ENCODE results near the gene CCDC68.

DNA sequence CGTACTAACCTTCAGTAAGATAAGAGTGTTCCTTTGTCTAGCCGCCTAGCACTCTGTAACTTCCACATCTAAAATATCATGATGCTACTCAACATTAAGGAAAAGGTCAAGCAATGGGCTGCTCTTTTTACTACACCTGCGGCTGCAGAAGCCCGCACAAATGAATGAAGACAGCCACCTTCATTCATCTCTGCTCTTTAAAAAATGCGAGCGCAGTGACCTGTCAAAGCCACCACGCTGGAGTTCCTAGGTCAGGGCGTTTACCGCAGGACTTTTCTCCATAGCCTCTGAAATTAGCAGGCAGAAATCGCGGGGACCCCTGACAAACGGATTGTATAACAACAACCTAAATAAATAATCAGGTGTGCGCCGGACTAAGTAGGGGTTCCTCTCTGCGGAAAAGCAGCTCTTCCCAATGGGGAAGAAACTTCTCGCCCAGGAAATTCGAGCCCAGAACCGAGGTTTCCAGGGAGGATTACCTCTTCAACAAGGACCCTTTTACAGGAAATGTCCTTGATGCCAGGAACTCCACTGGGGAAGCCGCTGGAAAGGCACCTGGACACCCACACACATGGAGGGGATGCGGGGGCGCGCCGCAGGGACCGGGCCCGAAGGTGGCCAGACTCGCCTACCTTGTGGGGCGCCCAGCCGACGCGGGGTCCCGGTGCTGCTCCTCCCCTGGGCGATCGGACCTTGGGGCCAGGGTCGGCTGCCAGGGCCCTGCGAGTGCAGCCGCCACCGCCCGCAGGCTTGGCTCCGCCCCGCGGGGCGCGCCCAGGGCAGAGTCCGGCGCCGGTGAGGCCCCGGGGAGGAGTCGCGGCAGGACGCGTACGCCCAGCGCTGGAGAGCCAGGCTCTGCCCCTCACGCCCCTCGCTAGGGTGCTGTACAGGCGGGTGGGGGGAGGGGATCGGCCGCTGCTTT, at the start of gene CCDC68:
- TF ChIP-seq, protein P1, sequence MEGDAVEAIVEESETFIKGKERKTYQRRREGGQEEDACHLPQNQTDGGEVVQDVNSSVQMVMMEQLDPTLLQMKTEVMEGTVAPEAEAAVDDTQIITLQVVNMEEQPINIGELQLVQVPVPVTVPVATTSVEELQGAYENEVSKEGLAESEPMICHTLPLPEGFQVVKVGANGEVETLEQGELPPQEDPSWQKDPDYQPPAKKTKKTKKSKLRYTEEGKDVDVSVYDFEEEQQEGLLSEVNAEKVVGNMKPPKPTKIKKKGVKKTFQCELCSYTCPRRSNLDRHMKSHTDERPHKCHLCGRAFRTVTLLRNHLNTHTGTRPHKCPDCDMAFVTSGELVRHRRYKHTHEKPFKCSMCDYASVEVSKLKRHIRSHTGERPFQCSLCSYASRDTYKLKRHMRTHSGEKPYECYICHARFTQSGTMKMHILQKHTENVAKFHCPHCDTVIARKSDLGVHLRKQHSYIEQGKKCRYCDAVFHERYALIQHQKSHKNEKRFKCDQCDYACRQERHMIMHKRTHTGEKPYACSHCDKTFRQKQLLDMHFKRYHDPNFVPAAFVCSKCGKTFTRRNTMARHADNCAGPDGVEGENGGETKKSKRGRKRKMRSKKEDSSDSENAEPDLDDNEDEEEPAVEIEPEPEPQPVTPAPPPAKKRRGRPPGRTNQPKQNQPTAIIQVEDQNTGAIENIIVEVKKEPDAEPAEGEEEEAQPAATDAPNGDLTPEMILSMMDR (IDR thresholded peaks at IDR 0.05) = no peak
- TF ChIP-seq POLR2A (IDR thresholded peaks at IDR 0.05) = no peak
